ENCODE measurements around the gene KRT24. TPM values are rescaled to one million over a fixed set of nuclear protein-coding genes. Genes with fewer than 3 reads are reported as not detected.

The KRT24 gene
- total RNA-seq, 1 donor = not detected

DNA sequence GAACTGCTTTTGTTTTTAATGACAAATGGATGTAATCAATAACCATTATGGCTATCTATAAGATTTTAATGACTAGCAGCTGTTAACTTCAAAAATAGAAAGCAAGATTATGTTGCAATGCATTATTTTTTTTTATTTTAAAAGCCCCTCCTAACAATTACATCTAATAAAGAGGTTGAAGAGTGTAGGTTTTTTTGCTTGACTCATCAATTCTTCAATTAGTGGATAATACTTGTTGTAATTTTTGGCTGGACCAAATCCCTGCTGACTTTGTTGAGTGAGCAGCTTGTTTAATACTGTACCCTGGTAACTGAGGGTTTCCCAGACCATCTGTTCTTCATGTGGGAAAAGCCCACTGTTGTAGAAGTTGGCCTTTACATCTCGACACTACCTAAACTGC is 27.4 kb upstream of the KRT24 start:
- TF ChIP-seq, protein P1, sequence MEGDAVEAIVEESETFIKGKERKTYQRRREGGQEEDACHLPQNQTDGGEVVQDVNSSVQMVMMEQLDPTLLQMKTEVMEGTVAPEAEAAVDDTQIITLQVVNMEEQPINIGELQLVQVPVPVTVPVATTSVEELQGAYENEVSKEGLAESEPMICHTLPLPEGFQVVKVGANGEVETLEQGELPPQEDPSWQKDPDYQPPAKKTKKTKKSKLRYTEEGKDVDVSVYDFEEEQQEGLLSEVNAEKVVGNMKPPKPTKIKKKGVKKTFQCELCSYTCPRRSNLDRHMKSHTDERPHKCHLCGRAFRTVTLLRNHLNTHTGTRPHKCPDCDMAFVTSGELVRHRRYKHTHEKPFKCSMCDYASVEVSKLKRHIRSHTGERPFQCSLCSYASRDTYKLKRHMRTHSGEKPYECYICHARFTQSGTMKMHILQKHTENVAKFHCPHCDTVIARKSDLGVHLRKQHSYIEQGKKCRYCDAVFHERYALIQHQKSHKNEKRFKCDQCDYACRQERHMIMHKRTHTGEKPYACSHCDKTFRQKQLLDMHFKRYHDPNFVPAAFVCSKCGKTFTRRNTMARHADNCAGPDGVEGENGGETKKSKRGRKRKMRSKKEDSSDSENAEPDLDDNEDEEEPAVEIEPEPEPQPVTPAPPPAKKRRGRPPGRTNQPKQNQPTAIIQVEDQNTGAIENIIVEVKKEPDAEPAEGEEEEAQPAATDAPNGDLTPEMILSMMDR (IDR thresholded peaks at IDR 0.05; ENCODE audit: insufficient read depth, low read length) = no peak
- no peak for DNase-seq (ENCODE audit: low read depth)
- no peak overlapping the region for H3K4me3 ChIP-seq (ENCODE audit: low read depth, low read length)

DNA sequence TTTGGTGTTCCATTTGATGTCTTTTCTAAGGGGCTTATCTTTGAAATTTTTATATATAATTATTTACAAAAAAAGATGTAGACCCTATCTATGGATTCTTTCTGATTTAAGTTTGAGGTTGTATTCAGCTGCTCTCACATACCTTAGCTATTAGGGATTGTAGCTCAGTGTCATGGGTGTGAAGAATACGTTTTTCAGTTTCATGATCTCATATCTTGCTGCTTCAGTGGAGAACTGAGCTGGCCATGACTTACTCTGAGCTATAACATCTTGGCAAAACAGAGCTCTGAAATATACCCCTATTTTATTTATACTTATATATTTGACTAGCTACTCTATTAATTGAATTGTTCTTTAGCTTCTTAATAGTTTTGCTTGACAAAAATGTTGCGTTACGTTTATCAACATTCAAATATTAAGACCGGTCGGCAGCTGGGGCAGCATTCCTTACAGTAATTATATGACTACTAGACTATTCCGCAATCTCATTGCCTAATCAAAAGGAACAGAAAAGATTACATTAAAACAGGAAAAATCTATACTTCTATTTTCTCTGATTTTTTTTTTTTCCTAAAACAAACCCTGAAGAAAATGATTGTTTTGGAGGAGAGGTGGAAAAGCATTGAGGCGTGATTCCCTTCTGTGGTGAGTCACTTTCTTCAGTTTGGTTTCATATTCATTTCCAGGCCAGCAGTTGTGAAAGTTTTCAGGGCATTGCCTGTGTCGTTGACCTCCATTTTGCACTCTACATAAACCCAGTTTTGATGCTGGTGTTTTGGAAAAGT is 24.1 kb upstream of the KRT24 start:
- peak; percentile 51 for DNase-seq (ENCODE audit: low read depth)
- TF ChIP-seq, protein P1 (IDR thresholded peaks at IDR 0.05; ENCODE audit: insufficient read depth, low read length) = no peak
- H3K4me3 ChIP-seq (ENCODE audit: low read depth, low read length) = no peak overlapping the region

DNA sequence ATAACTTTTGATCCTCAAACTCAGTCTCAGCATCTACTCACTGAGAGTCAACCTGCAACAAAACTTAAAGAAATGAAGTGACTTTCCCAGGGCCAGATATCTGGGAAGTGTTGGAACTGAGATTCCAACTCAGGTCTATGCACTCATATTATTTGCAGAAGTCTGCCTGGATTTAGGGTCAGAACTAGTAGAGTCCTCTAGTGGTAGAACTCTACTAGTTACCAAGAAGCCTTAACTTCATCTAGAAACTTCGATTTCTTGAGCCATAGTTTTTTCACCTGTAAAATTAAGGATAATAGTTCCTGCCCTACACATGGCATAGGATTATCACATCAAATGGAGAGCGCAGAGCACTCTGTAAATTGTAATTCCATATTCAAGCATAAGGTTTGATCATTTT is 23.4 kb upstream of the KRT24 start:
- TF ChIP-seq, protein P1 (IDR thresholded peaks at IDR 0.05; ENCODE audit: insufficient read depth, low read length) = peak; percentile 35
- H3K4me3 ChIP-seq (ENCODE audit: low read depth, low read length) = no peak overlapping the region
- peak; percentile 6 for DNase-seq (ENCODE audit: low read depth)

DNA sequence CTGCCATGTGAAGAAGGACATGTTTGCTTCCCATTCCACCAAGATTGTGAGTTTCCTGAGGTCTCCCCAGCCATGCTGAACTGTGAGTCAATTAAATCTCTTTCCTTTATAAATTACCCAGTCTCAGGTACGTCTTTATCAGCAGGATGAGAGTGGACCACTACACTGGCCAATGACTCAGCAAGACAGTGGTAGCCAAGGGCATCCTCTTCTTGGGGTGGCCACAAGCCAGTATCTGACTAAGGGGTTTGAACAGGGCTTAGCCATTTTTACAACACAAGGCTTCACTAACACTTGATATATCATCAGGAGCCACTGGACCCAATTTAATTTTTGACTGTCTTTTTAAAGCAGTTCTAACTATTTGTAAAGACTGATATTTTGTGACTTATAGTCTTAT is 21.1 kb upstream of the KRT24 start:
- TF ChIP-seq, protein P1 (IDR thresholded peaks at IDR 0.05; ENCODE audit: insufficient read depth, low read length) = no peak
- peak; percentile 3 for DNase-seq (ENCODE audit: low read depth)

DNA sequence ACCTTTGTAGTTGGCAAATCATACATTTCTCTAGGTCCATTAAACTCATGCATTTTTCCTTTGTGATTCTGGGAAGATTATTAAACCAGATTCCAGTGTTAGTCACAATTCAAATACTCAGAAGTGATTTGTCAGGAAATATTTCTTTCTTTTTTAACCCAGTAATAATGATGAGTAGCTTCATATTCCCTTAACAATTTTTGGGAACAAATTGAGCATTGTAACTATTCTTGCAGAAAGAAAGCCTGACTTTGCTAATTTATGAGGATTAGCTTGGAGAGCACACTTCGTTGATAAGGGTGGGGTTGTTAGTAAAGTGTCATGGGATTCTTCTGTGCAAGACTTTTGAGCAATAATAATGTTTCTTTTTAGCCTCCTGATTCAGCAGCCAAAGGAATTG is 18.7 kb upstream of the KRT24 start:
- peak; percentile 3 for DNase-seq (ENCODE audit: low read depth)
- H3K4me3 ChIP-seq (ENCODE audit: low read depth, low read length) = no peak overlapping the region
- TF ChIP-seq, protein P1 (IDR thresholded peaks at IDR 0.05; ENCODE audit: insufficient read depth, low read length) = no peak

More for the DNA sequence above, 21.1 kb upstream of the KRT24 start:
- no peak overlapping the region for H3K4me3 ChIP-seq (ENCODE audit: low read depth, low read length)

DNA sequence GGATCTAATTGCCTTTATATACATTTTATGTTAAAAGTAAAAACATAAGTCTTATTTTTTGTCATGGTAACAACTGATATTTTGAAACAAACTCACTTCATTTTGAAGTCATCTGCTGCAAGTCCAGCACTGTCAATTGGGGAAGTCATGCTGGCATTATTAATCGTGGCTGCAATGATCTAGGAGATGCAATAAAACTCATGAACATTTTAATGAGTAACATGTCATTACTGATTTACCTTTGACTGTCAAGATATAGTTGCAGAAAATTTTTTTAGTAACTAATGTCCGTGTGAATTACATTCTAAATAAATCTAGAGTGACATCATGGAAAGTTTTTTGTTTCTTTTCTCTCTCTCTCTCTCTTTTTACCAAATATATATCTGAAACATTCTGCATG is 17.3 kb upstream of the KRT24 start:
- DNase-seq (ENCODE audit: low read depth) = no peak
- TF ChIP-seq, protein P1 (IDR thresholded peaks at IDR 0.05; ENCODE audit: insufficient read depth, low read length) = no peak
- no peak overlapping the region for H3K4me3 ChIP-seq (ENCODE audit: low read depth, low read length)

Data from fibroblast of the aortic adventitia (primary cell).